Hematopoietic multipotent progenitor cell treated with erythropoietin and hydrocortisone succinate and interleukin-3 and kit ligand, for 15 days (in vitro differentiated cells): ENCODE measurements around the gene BSN.

Experiments
- DNase-seq: peaks from one replicate; pipeline ENCODE4 v3.0.0-alpha.2; 2015; ENCODE audit warnings: low spot score

BSN gene, protein sequence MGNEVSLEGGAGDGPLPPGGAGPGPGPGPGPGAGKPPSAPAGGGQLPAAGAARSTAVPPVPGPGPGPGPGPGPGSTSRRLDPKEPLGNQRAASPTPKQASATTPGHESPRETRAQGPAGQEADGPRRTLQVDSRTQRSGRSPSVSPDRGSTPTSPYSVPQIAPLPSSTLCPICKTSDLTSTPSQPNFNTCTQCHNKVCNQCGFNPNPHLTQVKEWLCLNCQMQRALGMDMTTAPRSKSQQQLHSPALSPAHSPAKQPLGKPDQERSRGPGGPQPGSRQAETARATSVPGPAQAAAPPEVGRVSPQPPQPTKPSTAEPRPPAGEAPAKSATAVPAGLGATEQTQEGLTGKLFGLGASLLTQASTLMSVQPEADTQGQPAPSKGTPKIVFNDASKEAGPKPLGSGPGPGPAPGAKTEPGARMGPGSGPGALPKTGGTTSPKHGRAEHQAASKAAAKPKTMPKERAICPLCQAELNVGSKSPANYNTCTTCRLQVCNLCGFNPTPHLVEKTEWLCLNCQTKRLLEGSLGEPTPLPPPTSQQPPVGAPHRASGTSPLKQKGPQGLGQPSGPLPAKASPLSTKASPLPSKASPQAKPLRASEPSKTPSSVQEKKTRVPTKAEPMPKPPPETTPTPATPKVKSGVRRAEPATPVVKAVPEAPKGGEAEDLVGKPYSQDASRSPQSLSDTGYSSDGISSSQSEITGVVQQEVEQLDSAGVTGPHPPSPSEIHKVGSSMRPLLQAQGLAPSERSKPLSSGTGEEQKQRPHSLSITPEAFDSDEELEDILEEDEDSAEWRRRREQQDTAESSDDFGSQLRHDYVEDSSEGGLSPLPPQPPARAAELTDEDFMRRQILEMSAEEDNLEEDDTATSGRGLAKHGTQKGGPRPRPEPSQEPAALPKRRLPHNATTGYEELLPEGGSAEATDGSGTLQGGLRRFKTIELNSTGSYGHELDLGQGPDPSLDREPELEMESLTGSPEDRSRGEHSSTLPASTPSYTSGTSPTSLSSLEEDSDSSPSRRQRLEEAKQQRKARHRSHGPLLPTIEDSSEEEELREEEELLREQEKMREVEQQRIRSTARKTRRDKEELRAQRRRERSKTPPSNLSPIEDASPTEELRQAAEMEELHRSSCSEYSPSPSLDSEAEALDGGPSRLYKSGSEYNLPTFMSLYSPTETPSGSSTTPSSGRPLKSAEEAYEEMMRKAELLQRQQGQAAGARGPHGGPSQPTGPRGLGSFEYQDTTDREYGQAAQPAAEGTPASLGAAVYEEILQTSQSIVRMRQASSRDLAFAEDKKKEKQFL (N-terminal part only)

DNA sequence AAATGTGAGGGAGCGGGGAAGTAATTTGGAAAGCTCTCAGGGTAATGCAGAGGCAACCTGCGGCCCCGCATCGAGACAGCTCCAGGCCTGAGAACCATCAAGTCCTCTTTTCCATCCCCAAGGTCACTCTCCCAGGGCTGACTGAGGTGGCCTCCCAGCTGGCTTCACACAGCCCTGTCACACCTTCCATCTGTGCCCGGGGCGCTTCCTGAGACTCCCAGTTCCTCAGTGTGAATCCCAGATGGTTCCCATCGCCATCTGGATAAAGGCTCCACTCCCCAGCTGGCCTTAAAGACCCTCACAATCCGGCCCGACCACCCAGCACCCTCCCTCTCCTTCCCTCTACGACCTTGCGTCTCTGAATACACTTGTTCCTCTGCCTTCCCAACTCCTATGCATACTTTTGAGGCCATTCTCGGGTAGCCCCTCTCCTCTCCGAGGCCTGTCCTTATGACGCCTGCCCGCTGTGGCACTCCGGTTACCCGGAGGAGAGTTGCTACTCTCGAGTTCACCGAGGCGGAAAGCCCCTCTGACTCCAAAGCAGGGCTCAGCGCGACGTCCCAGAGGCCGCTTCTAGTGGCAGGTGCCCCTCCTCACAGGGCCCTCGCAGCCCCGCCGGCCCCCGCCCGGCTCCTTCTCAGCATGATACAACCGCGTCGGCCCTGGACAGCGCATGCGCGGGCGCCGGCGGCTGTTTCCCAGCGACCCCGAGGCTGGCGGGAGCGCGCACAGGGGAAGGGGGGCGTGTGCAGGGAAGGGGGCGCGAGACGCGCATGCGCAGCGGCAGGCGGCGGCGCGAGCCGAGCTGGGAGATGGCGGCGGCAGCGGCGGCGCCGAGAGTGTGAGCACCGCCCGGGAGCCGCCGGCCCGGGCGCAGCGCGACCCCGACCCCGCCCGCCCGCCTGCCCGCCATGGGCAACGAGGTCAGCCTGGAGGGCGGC lies at the start of gene BSN:
Gene BSN (plus strand): TSS at position 786 of the 941 bp plus-strand sequence. CDS start 126 bp downstream, at position 912.
- DNase-seq: peak; percentile 76

DNA sequence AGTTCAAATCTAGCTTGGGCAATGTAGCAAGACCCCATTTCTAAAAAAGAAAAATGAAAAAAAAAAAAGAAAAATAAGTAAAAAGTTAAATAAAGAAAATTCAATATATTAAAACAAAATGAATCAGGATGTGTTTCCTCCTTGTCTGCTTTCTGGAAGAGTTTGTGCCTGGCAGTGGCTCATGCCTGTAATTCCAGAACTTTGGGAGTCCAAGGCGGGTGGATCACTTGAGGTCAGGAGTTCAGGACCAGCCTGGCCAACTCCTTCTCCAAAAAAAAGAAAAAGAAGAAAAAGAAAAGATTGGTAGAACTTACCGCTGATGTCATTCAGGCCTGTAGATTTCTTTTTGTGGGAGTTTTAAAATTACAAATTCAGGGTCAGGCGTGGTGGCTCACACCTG lies 47.4 kb upstream of the BSN start:
- no peak for DNase-seq

DNA sequence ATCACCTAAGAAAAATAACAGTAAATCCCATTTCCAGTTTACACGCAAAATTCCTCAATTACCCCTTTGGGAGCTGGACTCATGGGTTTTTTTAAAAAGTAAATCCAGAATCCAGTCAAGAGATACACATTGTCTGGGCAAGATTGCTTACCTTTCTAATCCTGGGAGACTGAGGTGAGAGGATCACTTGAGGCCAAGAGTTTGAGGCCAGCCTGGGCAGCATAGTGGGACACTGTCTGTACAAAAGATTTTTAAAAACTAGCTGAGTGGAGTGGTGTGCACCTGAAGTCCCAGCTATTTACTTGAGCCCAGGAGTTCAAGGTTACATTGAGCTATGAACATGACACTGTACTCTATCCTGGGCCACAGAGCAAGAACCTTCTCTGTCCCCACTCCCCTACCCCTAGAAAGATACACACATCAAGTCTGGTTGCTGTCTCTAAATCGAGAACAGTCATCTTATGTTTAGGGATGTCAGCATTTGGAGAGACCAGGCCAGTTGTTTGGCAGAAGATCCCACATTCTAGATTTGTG lies 45.2 kb upstream of the BSN start:
- DNase-seq: no peak

DNA sequence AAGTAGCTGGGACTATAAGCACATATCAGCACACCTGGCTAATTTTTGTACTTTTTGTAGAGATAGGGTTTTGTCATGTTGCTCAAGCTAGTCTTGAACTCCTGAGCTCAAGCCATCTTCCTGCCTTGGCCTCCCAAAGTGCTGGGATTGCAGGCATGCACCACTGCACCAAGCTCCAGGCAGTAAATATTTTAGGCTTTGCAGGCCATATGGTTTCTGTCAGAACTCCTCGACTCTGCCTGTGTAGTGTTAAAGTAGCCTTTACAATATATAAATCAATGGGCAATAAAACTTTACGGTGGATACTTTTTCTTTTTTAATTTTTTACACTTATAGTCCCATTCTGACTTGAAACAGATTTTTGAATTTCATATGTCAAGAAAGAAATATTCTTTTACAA lies 42.6 kb upstream of the BSN start:
- DNase-seq: no peak

DNA sequence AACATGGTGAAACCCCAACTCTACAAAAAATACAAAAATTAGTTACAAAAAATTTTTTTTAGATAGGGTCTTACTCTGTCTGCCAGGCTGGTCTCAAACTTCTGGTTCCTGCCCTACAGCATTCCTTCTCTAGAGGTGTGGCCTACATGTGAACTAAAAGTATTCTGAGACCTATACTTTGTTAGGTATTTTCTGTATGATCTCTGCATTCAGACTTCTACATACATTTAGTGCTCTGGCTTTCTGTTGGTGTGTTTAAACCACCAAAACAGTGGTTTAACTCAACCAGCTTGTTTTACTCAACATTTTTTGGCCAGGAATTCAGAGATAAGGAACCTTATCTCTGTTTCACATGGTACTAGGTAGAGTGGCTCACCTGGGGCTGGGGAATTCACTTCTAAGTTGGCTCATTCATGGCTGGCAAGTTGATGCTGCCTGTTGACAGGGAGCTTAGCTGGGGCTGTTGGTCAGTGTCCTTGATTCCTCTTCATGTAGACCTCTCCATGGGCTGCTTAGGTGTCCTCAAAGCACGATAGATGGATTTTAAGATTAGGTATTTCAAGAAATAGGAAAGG lies 41.4 kb upstream of the BSN start:
- no peak for DNase-seq

DNA sequence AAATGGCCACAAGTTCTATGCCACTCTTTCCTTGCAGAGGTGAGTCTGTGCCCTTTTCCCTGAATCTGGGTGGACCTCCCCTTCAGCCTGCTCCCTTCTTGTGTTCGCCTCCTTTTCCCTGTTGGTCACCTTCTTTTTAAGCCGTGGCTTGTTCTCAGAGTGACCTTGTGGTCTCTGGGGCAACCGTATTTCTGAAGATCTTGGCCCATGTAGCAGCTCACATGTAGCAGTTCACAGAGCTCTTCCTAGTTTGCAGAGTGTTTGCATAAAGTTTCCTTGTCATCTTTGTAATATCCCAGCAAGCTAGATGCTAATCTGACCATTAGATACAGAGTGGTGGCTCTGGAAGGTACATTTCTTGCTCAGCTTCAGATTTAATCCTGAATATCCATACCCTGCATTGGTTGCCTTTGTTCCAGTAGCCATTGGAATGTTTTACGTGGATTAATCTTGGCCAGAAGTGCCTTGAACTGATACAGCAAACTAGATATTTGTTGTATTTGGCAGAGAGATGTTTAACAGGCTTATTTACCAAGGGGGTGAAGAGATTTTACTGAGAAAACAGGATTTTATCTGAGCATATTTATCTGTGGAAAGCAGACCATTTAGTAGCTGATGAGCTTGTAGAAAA lies 40.7 kb upstream of the BSN start:
- DNase-seq: no peak

DNA sequence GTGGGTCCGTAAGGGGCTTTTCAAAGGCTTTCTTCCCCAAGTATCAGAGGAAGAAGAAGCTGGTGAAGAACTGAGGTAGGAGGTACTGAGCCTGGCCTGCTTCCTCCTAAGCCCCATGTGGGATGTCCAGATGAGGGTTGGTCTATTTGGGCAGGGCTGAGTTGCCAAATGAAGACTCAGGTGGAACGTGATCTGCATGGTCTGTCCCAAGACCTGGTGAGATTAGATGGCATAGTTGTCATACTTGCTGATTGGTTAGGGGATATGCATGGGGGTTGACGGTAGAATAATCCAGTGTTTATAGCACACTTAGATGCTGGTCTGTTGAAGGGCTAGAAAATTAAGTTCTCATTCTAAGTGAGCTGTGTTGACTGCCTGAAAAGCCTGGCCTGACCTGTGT lies 36.3 kb upstream of the BSN start:
- no peak for DNase-seq

DNA sequence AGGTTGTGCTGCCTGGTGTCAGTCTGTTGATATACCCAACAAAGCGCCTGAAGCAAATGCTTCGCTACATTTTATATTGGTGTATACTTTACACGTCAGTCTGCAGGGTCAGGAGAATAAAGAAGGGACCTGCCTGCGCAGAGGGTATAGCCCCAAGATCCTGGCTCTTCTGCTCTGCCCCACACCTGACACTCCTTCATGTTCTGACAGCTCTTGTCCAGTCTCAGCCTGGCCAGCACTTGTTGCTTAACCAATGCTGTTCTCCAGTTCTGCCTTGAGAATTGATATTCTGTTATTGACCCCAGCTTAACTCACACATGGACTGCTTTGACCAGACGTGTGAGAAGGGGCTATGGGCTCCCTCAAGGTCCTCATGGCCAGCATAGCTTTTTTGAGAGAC lies 35.8 kb upstream of the BSN start:
- DNase-seq: no peak

DNA sequence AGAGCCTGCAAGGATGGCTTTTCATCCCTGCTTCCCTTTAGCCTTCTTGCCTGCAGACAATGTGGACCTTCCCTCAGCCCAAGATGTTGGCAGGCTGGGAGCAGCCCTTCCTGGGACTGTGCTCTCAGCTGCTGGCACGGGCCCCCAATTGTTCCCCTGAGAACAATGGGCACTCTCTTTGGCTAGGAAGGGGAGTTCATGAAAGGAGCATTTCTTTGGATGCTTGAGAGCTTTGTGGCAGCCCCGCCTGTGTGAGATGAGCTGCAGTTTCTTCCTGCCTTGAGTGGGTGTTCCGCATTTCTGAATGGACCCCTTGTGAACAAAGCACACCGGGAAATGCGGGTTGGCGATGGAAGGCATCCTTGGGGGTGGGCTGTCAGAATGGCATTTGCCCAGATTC lies 35.0 kb upstream of the BSN start:
- DNase-seq: no peak

DNA sequence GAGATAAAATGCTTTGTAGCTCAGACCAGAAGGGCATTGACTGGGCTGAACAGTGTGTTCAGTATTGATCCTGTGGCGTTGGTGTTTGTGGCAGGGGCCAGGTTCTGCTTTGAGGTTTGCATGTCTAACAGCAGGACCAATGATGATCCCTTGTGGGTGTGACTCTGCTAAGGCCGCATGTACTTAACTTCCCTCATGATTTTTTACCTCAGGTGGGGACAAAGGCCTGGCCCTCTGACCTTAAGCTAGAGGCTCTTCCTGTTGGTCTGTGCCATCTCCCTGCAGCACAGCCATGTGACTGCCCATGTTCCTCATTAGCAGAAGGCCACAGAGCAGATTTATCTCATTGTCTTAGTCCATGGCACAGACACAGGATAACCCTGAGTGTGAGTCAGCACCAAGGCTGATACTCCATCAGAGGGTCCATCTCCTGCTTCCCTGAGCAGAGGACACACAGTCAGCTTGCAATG lies 34.3 kb upstream of the BSN start:
- no peak for DNase-seq

DNA sequence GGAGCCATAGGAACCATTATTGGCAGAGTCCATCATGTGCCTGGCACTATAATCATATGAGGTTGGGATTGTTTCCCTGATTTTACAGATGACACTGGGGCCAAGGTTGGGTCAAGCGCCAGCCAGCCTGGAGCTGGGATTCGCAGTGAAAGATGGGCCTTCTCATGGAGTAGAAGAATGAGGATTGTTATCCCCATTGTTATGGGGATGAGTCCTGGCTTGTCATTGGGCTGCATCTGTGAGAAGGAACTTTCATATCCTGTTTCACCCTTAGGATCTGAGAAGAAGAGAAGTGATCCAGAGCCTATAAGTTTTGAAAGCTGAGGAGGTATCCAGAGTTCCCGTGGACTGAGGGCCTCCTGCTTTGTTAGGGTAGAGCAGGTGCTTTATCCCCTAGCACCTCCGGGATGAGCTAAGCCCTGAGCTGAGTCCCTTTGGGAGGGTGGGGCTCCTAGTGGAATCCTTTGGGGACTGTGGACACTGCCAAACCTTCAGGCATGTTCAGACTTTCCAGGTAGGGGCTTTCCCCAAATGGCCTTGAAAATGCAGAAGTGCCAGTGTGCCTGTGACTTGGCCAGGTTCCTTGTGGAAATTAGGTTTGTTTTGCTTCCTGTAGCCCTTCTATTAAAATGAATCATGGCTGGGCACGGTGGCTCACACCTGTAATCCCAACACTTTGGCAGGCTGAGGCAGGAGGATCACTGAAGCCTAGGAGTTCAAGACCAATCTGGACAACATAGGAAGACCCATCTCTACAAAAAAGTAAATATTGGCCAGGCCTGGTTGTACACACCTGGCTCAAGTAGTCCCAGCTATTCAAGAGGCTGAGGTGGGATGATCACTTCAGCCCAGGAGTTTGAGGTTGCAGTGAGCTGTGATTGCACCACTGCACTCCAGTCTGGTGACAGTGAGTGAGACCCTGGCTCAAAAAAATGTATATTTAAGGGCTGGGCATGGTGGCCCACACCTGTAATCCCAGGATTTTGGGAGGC lies 30.2 kb upstream of the BSN start:
- no peak for DNase-seq

DNA sequence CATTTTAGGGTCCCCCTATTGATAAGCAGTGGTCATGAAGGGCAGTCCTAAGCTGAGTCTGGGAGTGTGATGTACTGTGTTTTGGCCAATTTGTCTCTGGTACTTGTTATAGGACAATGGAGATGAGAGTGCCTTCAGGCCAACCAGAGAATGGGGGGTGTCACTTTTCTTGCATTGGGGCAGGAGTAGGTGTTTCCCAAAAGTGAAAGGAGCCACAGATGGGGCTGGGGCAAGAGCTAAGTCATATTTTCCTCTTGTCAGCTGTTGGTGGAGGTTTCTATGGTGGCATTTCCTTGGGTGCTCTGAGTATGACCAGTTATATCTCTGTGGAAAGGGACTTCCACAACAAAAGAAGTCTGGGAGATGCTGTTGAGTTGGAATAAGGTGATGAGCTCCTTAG lies 24.7 kb upstream of the BSN start:
- DNase-seq: no peak

DNA sequence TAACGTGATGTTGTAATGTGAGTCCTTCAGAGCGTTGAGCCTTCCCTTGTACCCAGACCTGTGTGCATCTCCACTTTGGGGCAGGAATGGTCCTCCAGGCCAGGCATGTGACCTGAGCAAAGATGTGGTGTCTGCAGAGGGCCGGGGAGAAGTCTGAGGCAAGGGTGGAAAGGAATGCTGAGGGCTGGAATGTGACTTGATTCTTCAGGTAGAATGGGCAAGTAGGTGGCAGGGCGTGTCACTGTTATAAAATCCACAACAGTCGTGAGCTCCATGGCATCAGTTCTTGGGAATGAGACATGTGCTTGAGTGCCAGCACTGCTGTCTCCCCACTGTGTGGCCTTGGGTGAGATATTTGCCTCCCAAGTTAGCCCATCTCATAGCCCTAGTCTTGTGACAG lies 24.0 kb upstream of the BSN start:
- DNase-seq: no peak

DNA sequence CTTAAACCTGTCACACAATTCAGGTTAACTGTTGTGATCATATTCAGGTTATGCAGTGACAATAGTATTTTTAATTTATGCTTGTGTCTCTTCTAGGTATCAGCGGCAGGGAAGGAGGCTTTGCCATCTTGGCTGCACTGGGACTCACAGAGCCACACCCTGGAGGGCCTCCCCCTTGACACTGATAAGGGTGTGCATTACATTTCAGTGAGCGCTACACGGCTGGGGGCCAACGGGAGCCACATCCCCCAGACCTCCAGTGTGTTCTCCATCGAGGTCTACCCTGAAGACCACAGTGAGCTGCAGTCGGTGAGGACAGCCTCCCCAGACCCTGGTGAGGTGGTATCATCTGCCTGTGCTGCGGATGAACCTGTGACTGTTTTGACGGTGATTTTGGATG lies 23.6 kb upstream of the BSN start:
- DNase-seq: peak; percentile 55

DNA sequence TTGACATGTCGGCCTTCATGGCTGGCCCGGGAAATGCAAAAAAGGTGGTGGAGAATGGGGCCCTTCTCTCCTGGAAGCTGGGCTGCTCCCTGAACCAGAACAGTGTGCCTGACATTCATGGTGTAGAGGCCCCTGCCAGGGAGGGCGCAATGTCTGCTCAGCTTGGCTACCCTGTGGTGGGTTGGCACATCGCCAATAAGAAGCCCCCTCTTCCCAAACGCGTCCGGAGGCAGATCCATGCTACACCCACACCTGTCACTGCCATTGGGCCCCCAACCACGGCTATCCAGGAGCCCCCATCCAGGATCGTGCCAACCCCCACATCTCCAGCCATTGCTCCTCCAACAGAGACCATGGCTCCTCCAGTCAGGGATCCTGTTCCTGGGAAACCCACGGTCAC lies 23.1 kb upstream of the BSN start:
- no peak for DNase-seq

DNA sequence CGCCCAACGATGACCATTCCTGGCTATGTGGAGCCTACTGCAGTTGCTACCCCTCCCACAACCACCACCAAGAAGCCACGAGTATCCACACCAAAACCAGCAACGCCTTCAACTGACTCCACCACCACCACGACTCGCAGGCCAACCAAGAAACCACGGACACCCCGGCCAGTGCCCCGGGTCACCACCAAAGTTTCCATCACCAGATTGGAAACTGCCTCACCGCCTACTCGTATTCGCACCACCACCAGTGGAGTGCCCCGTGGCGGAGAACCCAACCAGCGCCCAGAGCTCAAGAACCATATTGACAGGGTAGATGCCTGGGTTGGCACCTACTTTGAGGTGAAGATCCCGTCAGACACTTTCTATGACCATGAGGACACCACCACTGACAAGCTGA lies 22.6 kb upstream of the BSN start:
- DNase-seq: no peak

DNA sequence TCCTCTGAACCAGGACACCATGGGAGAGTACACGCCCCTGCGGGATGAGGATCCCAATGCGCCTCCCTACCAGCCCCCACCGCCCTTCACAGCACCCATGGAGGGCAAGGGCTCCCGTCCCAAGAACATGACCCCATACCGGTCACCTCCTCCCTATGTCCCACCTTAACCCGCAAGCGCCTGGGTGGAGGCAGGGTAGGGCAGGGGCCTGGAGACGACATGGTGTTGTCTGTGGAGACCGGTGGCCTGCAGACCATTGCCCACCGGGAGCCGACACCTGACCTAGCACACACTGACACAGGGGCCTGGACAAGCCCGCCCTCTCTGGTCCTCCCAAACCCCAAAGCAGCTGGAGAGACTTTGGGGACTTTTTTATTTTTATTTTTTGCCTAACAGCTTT lies 21.2 kb upstream of the BSN start:
- no peak for DNase-seq

DNA sequence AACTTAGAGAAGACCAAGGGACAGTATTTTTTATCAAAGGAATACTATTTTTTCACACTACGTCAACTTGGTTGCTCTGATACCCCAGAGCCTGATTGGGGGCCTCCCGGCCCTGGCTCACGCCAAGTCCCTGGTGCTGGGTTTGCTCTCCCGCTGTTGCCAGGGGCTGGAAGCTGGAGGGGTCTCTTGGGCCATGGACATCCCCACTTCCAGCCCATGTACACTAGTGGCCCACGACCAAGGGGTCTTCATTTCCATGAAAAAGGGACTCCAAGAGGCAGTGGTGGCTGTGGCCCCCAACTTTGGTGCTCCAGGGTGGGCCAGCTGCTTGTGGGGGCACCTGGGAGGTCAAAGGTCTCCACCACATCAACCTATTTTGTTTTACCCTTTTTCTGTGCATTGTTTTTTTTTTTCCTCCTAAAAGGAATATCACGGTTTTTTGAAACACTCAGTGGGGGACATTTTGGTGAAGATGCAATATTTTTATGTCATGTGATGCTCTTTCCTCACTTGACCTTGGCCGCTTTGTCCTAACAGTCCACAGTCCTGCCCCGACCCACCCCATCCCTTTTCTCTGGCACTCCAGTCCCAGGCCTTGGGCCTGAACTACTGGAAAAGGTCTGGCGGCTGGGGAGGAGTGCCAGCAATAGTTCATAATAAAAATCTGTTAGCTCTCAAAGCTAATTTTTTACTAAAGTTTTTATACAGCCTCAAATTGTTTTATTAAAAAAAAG lies 20.3 kb upstream of the BSN start:
- no peak for DNase-seq
